Right ventricle myocardium inferior (tissue), 1 donor: ENCODE data around the gene SLC4A5. TPM values are rescaled to one million over a fixed set of nuclear protein-coding genes. Genes with fewer than 3 reads are reported as not detected.
"Not testable (repeated sequence)": the region's sequence is repeated elsewhere in the genome, so short reads cannot be mapped to it uniquely, and the experiment has no call there.

Experiments used
- ATAC-seq: fragments of 200-7000 bp; cut with Tn5 transposase; one replicate; pipeline ENCODE4 v1.9.1; 2020; ENCODE audit warnings: mild to moderate bottlenecking, moderate library complexity
- DNase-seq: peaks from one replicate; pipeline ENCODE4 v3.0.0; 2021; ENCODE audit errors: missing footprints
- intact Hi-C: fragments of 100-400 bp; cut with DNase I; formaldehyde crosslinking; loops from one replicate; pipeline ENCODE4 v1.11.0; 2022
- total RNA-seq: library from RNA; stranded (reverse); fragmentation: NEBNext Ultra II Directional; extraction: Animal tissue kit (Norgen Biotek cat#: 25700); gene quantifications from one replicate; pipeline ENCODE4 v1.2.1, GENCODE V29; 2021
- donor health status: DM: no; HTN: yes; CAD: no; lungs with severe emphysema.

SLC4A5 gene
- total RNA-seq, 1 donor from 2014 or later = 1.1 TPM

- DNase-seq = no peak
- no peak for ATAC-seq
- intact Hi-C loops = no loop called here
Observed at GRCh38 chr2:74223941-74224770, 119.1 kb downstream of the SLC4A5 start.

DNA sequence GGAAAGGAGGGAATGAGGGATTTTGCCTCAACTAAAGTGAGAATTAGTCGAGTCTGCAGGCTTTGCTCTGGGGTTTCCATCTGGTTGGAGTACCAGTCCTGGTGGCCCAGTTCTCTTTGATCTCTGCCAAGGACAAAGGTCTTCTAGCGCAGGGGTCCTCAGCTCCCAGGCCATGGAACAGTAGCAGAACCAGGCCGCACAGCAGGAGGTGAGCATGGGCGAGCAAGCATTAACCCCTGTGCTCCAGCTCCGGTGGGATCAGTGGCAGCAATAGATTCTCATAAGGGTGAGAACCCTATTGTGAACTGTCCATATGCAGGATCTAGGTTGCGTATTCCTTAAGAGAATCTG is 120.9 kb downstream of the SLC4A5 start:
- intact Hi-C loops = no loop called here
- DNase-seq (no peak), ATAC-seq (no peak)

DNA sequence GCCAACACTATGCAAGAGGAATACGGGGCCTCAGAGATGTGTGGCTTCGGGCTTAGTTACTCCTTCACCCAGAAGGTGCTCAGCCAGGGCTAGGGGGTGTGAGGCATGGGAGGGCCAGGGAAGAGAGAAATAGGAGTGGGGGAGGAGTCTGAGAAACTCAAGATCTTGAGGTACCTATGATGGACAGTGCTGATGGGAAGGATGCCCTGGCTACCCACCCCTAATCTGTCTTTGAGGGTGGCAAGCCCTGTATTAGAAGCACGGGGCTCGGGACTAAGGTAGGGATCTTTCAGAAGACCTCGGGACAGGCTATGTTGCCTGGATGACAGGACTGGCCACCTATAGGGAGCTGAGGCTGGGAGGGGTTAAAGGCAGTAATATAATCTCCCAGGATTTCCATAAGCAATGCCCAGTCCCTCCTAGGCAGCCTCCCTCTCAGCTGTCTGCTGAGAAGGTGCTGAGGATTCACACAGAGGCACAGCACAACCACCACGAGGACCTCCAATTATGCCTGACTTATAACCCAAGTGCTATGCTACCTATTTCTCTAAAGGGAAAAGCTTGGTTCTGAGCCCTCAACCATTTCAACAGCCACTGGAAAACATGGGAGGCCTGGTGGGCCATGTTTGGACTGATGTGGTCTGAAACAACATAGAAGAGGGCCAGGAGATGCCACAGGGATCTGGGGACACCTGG is 121.5 kb downstream of the SLC4A5 start:
- DNase-seq = no peak
- no peak for ATAC-seq
- intact Hi-C loops = no loop called here

DNA sequence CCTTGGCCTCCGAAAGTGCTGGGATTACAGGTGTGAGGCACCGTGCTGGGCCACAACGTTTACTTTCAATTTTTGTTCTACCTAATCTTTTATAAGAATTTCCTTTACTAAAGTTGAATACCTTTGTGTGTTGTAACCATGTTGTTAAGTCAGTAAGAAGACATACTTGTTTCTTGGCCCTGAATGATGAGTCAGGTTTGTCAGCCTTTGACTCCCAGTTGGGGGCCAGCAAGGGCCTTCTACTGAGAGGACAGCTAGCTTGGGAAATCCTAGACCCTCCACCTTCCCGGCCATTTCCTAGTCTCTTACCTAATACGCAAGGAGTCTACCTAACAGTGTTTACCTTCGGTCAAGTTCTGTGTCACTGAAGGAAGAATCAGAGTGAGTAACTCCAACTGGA is 122.1 kb downstream of the SLC4A5 start:
- no peak for ATAC-seq

GRCh38 chr2:74219846-74220486 is 123.2 kb downstream of the SLC4A5 start:
- intact Hi-C loops = no loop called here
- ATAC-seq (no peak), DNase-seq (no peak)

More for the DNA sequence above, 122.1 kb downstream of the SLC4A5 start:
- no peak for DNase-seq
- intact Hi-C loops = no loop called here

DNA sequence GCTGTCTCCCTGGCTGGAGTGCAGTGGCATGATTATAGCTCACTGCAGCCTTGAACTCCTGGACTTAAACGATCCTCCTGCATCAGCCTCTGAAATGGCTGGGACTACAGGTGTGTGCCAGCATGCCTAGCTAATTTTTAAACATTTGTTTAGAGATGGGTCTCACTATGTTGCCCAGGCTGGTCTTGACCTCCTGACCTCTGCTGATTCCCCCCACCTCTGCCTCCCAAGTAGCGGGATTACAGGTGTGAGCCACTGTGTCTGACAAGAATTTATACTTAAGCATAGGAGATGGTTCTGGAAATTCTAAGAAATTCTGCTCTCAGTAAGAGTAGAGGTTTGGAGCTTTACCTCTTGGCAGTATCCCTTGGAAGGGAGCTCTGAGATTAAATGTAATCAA is 126.6 kb downstream of the SLC4A5 start:
- intact Hi-C loops = no loop called here
- no peak for ATAC-seq
- DNase-seq = no peak

- intact Hi-C loops, ATAC-seq, DNase-seq: not testable (repeated sequence)
Observed at GRCh38 chr2:74215771-74216170, 127.4 kb downstream of the SLC4A5 start.

DNA sequence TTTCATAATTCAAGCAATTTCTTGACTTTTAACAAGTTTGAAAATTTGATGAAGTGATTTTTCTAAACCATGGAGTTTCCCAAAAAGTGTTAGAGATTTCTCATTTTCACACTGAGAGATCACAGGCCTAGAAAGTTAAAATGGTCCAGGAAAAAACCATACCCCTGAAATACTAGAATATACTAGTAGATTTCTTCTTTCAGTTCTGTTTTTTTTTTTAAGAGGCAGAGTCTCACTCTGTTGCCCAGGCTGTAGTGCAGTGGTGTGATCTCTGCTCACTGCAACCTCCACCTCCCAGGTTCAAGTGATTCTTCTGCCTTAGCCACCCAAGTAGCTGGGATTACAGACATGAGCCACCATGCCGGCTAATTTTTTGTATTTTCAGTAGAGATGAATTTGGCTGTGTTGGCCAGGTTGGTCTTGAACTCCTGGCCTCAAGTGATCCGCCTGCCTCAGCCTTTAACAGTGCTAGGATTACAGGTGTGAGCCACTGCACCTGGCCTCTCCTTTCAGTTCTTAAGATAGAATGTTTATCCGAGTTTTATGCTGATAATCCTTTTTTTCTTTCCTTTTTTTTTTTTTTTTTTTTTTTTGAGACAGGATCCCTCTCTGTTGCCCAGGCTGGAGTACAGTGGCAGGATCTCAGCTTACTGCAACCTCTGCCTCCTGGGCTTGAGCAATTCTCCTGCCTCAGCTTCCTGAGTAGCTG is 130.4 kb downstream of the SLC4A5 start:
- intact Hi-C loops = no loop called here
- no peak for DNase-seq
- ATAC-seq = no peak

- DNase-seq (no peak), ATAC-seq (peak; percentile 58)
- intact Hi-C loops = no loop called here
Observed at GRCh38 chr2:74206180-74206688, 137.0 kb downstream of the SLC4A5 start.

DNA sequence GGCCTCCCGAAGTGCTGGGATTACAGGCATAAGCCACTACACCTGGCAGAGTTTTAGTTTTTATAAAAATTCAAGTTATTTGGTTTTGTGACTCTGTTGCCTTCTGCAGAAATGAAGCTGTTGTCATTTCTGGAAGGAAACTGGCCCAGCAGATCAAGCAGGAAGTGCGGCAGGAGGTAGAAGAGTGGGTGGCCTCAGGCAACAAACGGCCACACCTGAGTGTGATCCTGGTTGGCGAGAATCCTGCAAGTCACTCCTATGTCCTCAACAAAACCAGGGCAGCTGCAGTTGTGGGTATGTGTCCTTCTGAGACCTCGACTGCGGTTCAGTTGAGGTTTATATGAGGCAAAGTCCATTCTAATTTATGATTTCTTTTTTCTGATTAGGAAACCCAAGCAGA is 137.6 kb downstream of the SLC4A5 start:
- intact Hi-C loops = no loop called here
- ATAC-seq (no peak), DNase-seq (no peak)

- DNase-seq (no peak), ATAC-seq (no peak)
- intact Hi-C loops = no loop called here
Observed at GRCh38 chr2:74205113-74205512, 138.1 kb downstream of the SLC4A5 start.

DNA sequence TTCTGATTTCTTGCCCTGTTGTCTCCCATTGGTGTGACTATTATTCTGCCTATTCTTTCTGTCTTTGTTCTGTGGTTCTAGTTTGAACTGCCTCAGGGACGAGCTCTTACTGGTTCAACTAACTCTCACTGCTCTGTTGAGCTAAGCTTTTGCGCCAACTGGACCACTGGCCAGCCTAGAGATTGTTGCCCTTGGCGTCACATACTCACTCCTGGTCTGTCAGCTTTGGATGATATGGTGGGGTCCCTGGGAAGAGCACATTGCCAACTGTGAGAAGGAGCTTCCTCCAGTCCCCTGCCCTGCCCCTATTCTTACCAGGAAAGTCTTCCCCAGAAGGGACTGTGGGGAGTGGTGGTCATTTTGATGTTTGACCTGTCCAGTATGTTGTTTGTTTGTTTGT is 138.8 kb downstream of the SLC4A5 start:
- intact Hi-C loops = no loop called here
- DNase-seq = no peak
- ATAC-seq = no peak

DNA sequence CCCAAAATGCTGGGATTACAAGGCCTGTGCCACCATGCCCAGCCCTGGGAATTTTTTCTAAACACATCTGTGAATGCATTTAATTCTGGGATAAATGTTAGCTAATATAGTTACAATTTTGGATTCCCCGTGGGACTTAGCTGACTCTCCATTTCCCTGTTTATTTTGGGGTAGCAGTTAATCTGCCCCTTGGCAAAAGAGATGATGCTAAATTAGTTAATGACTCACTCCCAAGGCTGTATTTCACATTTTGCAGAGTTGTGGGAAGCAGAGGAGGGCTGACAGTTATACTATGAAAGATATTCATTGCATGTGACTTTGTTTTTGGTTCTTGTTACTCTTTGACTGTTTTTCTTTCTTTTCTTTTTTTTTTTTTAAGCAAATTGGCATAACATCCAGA is 141.6 kb downstream of the SLC4A5 start:
- ATAC-seq = peak; percentile 21
- intact Hi-C loops = no loop called here
- no peak for DNase-seq

DNA sequence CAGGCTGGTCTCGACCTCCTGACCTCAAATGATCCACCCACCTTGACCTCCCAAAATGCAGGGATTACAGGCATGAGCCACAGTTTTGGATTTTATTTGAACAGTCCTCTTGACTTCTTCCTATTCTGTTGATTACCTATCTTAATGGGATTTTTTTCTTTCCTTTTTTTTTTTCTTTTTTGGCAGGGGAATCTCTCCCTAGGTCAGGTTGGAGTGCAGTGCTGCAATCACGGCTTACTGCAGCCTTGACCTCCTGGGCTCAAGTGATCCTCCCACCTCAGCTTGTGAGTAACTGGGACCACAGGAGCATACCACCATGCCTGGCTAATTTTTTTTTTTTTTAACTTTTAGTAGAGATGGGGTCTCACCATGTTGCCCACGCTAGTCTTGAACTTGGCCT is 142.0 kb downstream of the SLC4A5 start:
- intact Hi-C loops = no loop called here
- ATAC-seq = no peak

GRCh38 chr2:74199871-74200305 is 143.3 kb downstream of the SLC4A5 start:
- no peak for ATAC-seq
- no peak for DNase-seq
- intact Hi-C loops = no loop called here

More for the DNA sequence above, 142.0 kb downstream of the SLC4A5 start:
- DNase-seq = no peak

DNA sequence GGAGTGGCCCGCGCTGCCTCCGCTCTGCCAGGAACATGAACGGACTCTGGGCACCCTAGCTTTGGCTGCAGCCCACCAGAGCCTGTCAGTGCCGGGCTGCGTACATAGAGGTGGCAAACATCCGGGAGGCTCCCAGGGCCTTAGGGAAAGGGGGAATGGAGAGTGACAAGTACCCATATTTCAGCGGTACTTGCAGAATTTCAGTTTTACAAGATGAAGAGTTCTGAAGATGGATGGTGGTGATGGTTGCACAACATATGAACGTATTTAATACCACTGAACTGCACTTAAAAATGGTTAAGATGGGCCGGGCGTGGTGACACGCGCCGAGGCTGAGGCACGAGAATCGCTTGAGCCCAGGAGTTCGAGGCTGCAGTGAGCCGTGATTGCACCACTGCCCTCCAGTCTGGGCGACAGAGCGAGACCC is 143.9 kb downstream of the SLC4A5 start:
- intact Hi-C loops = no loop called here
- ATAC-seq (no peak), DNase-seq (no peak)

- peak; percentile 98 for ATAC-seq
- peak; percentile 97 for DNase-seq
- intact Hi-C loops = loop anchor here (1.0 kb wide), 1 partner anchor 20 kb away; the partner anchor contains the start of gene MOB1A
Observed at GRCh38 chr2:74198461-74199274, 144.5 kb downstream of the SLC4A5 start, which contains the start of gene MTHFD2. TSS of gene MTHFD2 (plus strand) at chr2:74198615. CDS start at chr2:74198642, 27 bp downstream.

DNA sequence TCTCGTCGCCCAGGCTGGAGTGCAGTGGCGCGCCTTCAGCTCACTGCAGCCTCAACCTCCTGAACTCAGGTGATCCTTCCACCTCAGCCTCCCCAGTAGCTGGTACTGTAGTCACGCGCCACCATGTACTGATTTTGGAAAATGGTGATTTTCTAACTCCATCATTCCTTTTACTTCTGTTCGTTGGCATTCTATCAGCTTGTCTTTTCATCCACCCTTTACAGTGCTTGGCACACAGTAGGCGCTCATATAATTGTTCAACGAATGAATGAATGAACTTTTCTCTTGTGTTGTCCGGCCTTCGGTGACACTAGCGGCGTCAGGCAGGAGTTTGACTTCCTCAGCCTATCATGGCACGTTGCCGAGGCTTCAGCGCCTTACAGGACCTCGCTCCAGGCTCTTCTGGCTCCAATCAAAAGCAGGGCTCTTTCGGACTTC is 145.2 kb downstream of the SLC4A5 start:
- DNase-seq (no peak), ATAC-seq (no peak)
- intact Hi-C loops = loop anchor here (1.0 kb wide), 1 partner anchor 20 kb away; the partner anchor contains the start of gene MOB1A
